Islet of Langerhans (tissue), 1 donor: ENCODE results near the gene SHFL.

Experiments
- FAIRE-seq: peaks from one replicate; lab custom pipeline; 2011; peaks lifted over from hg19 to GRCh38; lab: Jason Lieb, UNC

The SHFL gene

GRCh38 chr19:10085641-10086590 lies at the start of gene SHFL:
TSS of gene SHFL (plus strand) at chr19:10086317. CDS start at chr19:10086428, 111 bp downstream.
- FAIRE-seq = no peak

- FAIRE-seq = no peak
Observed at GRCh38 chr19:10036601-10037071, 49.5 kb upstream of the SHFL start.

GRCh38 chr19:10037367-10037766 lies 48.8 kb upstream of the SHFL start:
- no peak for FAIRE-seq

GRCh38 chr19:10037809-10038208 lies 48.3 kb upstream of the SHFL start:
- no peak for FAIRE-seq

GRCh38 chr19:10043286-10043927 lies 42.7 kb upstream of the SHFL start:
- FAIRE-seq = no peak

- FAIRE-seq = no peak
Observed at GRCh38 chr19:10044390-10044789, 41.7 kb upstream of the SHFL start.

- no peak for FAIRE-seq
Observed at GRCh38 chr19:10045371-10045770, 40.7 kb upstream of the SHFL start.

GRCh38 chr19:10049626-10050025 lies 36.5 kb upstream of the SHFL start:
- FAIRE-seq = no peak

- FAIRE-seq = no peak
Observed at GRCh38 chr19:10052602-10053360, 33.3 kb upstream of the SHFL start.

GRCh38 chr19:10061717-10062310 lies 24.3 kb upstream of the SHFL start:
- no peak for FAIRE-seq

- no peak for FAIRE-seq
Observed at GRCh38 chr19:10068205-10068604, 17.9 kb upstream of the SHFL start.

- no peak for FAIRE-seq
Observed at GRCh38 chr19:10069046-10069445, 17.1 kb upstream of the SHFL start.

- no peak for FAIRE-seq
Observed at GRCh38 chr19:10070730-10071446, 15.2 kb upstream of the SHFL start.

GRCh38 chr19:10074153-10074552 lies 12.0 kb upstream of the SHFL start:
- FAIRE-seq = no peak

GRCh38 chr19:10076535-10076934 lies 9.6 kb upstream of the SHFL start:
- no peak for FAIRE-seq

GRCh38 chr19:10078329-10078728 lies 7.8 kb upstream of the SHFL start:
- no peak for FAIRE-seq

GRCh38 chr19:10079031-10079453 lies 7.1 kb upstream of the SHFL start:
- FAIRE-seq = no peak

GRCh38 chr19:10083911-10084310 lies 2.2 kb upstream of the SHFL start:
- no peak for FAIRE-seq

- no peak for FAIRE-seq
Observed at GRCh38 chr19:10084803-10085202, 1.3 kb upstream of the SHFL start.

- no peak for FAIRE-seq
Observed at GRCh38 chr19:10086591-10087192, 575 bp downstream of the SHFL start.
